D341Med (cell line): ENCODE measurements around the gene RAVER2.
"Not testable (repeated sequence)": the region's sequence is repeated elsewhere in the genome, so short reads cannot be mapped to it uniquely, and the experiment has no call there.

ENCODE experiments used
- DNase-seq: peaks from one replicate; pipeline ENCODE4 v3.0.0; 2012; ENCODE audit warnings: low spot score

Gene RAVER2

GRCh38 chr1:64748706-64749105 is 3.8 kb downstream of the RAVER2 start:
- no peak for DNase-seq

GRCh38 chr1:64750092-64750491 is 5.2 kb downstream of the RAVER2 start:
- DNase-seq, result no peak

- no peak for DNase-seq
Measured at GRCh38 chr1:64750875-64751274, 6.0 kb downstream of the RAVER2 start.

- DNase-seq, result no peak
Measured at GRCh38 chr1:64754173-64754572, 9.3 kb downstream of the RAVER2 start.

GRCh38 chr1:64755361-64755760 is 10.5 kb downstream of the RAVER2 start:
- DNase-seq, result no peak

GRCh38 chr1:64756770-64757169 is 11.9 kb downstream of the RAVER2 start:
- no peak for DNase-seq

- DNase-seq, result no peak
Measured at GRCh38 chr1:64757213-64757612, 12.3 kb downstream of the RAVER2 start.

GRCh38 chr1:64758233-64758632 is 13.4 kb downstream of the RAVER2 start:
- DNase-seq, result no peak

GRCh38 chr1:64759968-64760367 is 15.1 kb downstream of the RAVER2 start:
- DNase-seq, result no peak

- no peak for DNase-seq
Measured at GRCh38 chr1:64765012-64765411, 20.1 kb downstream of the RAVER2 start.

- DNase-seq, result no peak
Measured at GRCh38 chr1:64765826-64766225, 21.0 kb downstream of the RAVER2 start.

- no peak for DNase-seq
Measured at GRCh38 chr1:64766429-64766828, 21.6 kb downstream of the RAVER2 start.

GRCh38 chr1:64769482-64769881 is 24.6 kb downstream of the RAVER2 start:
- DNase-seq, result no peak

- DNase-seq, result no peak
Measured at GRCh38 chr1:64769971-64770370, 25.1 kb downstream of the RAVER2 start.

GRCh38 chr1:64773306-64773705 is 28.4 kb downstream of the RAVER2 start:
- DNase-seq, result not testable (repeated sequence)

- no peak for DNase-seq
Measured at GRCh38 chr1:64775113-64775512, 30.2 kb downstream of the RAVER2 start.

- not testable (repeated sequence) for DNase-seq
Measured at GRCh38 chr1:64782044-64782443, 37.2 kb downstream of the RAVER2 start.

GRCh38 chr1:64782848-64783247 is 38.0 kb downstream of the RAVER2 start:
- DNase-seq, result not testable (repeated sequence)

- DNase-seq, result no peak
Measured at GRCh38 chr1:64790832-64791487, 46.1 kb downstream of the RAVER2 start.

GRCh38 chr1:64798872-64799271 is 54.0 kb downstream of the RAVER2 start:
- no peak for DNase-seq

GRCh38 chr1:64801851-64802523 is 57.1 kb downstream of the RAVER2 start:
- no peak for DNase-seq

GRCh38 chr1:64809309-64809708 is 64.4 kb downstream of the RAVER2 start:
- DNase-seq, result no peak

- no peak for DNase-seq
Measured at GRCh38 chr1:64810001-64810400, 65.1 kb downstream of the RAVER2 start.

- DNase-seq, result no peak
Measured at GRCh38 chr1:64811131-64811530, 66.3 kb downstream of the RAVER2 start.
